HepG2 (cell line): ENCODE results near the gene HAUS2. TPM values are rescaled to one million over a fixed set of nuclear protein-coding genes. Genes with fewer than 3 reads are reported as not detected.

ENCODE experiments used
- ATAC-seq: fragments of 200-7000 bp; cut with Tn5 transposase; 3 replicates; pipeline ENCODE4 v1.9.1; 2020; ENCODE audit warnings: mild to moderate bottlenecking, moderate library complexity
- BruUV-seq: library from RNA; stranded (reverse); fragments of 400-500 nt; replicated peaks from 2 replicates; lab custom pipeline; 2021; lab: Mats Ljungman, UMichigan
- CTCF ChIA-PET: fragments of 300-600 bp; formaldehyde crosslinking; extraction: SDS; loops from one replicate; lab custom pipeline; 2021; ENCODE audit warnings: low total read pairs, inconsistent platforms, low intra/inter-chr PET ratio; lab: Yijun Ruan, JAX
- POLR2A ChIA-PET: fragments of 350-600 bp; sonication (Branson Sonifier 250); formaldehyde crosslinking; loops from one replicate; lab custom pipeline; 2020; ENCODE audit warnings: antibody characterized with exemption, inconsistent platforms; lab: Yijun Ruan, JAX
- DNase-seq: peaks from one replicate; pipeline ENCODE4 v3.0.0-alpha.2; 2015; ENCODE audit warnings: low spot score
- FAIRE-seq: peaks from 3 replicates; lab custom pipeline; 2011; peaks lifted over from hg19 to GRCh38; lab: Jason Lieb, UNC
- H2AFZ ChIP-seq: one replicate; pipeline ENCODE4 v1.6.1; 2011; ENCODE audit warnings: low read length, inconsistent platforms
- H3K27ac ChIP-seq: fragments of 300-600 bp; 3 replicates; pipeline ENCODE4 v1.8.0; 2011; ENCODE audit warnings: mixed run types, mild to moderate bottlenecking, mixed read lengths, low read length, inconsistent platforms; ENCODE audit not compliant: insufficient read depth; ENCODE audit errors: extremely low read length
- H3K27me3 ChIP-seq, 2 experiments: fragments of 200-600 bp in 1 of 2; 2 replicates in 1 of 2; 3 replicates in 1 of 2; pipeline versions ENCODE4 v1.6.0 to v1.8.0; 2011; ENCODE audit warnings: low read length in 2 of 2, mild to moderate bottlenecking in 2 of 2, moderate library complexity in 2 of 2, inconsistent platforms in 1 of 2; ENCODE audit not compliant: insufficient read depth in 2 of 2, control insufficient read depth in 1 of 2
- H3K36me3 ChIP-seq, 2 experiments: fragments of 200-600 bp in 1 of 2; replicated peaks in 1 of 2; 2 replicates in 1 of 2; 3 replicates in 1 of 2; pipeline versions ENCODE4 v1.5.1 to v1.8.0; 2011; ENCODE audit warnings: low read length in 2 of 2, inconsistent platforms in 1 of 2; ENCODE audit not compliant: insufficient read depth in 2 of 2, control insufficient read depth in 1 of 2
- H3K4me1 ChIP-seq: 2 replicates; pipeline ENCODE4 v1.5.1; 2012; ENCODE audit warnings: low read length, inconsistent platforms; ENCODE audit not compliant: insufficient read depth
- H3K4me2 ChIP-seq: 2 replicates; pipeline ENCODE4 v1.6.0; 2011; ENCODE audit warnings: low read depth, low read length, inconsistent platforms
- H3K4me3 ChIP-seq, 3 experiments: fragments of 200-600 bp in 1 of 3; sonication (generic), shearing (Covaris generic) in 1 of 3; replicated peaks in 1 of 3; 2 replicates each; pipeline ENCODE4 v1.5.1; 2011 to 2016; ENCODE audit warnings: low read length in 3 of 3, inconsistent platforms in 2 of 3, low read depth in 2 of 3, mild to moderate bottlenecking in 2 of 3, control low read depth in 1 of 3, mixed read lengths in 1 of 3; ENCODE audit not compliant: insufficient read depth in 1 of 3
- H3K79me2 ChIP-seq: one replicate; pipeline ENCODE4 v1.6.1; 2011; ENCODE audit warnings: low read length, inconsistent platforms; ENCODE audit not compliant: insufficient read depth
- H3K9ac ChIP-seq: 2 replicates; pipeline ENCODE4 v1.6.0; 2011; ENCODE audit warnings: mild to moderate bottlenecking, low read depth, low read length, inconsistent platforms; ENCODE audit not compliant: insufficient read depth
- H3K9me3 ChIP-seq: 2 replicates; pipeline ENCODE4 v1.5.1; 2012; ENCODE audit warnings: mild to moderate bottlenecking, low read length
- H4K20me1 ChIP-seq: 2 replicates; pipeline ENCODE4 v1.6.0; 2011; ENCODE audit warnings: inconsistent platforms, mild to moderate bottlenecking, low read length, moderate library complexity; ENCODE audit not compliant: insufficient read depth
- GATAD2A ChIP-seq: IDR thresholded peaks from 2 replicates; pipeline ENCODE4 v1.6.1; 2016
- HCFC1 ChIP-seq: fragments of 150-350 bp; IDR thresholded peaks from 2 replicates; pipeline ENCODE4 v1.6.1; 2014; ENCODE audit warnings: low read depth, low read length
- SMAD1 ChIP-seq: sonication (generic); formaldehyde crosslinking; IDR thresholded peaks from 2 replicates; pipeline ENCODE4 v1.4.0; 2020; ENCODE audit warnings: missing genetic modification reagents, low read depth, mild to moderate bottlenecking, borderline replicate concordance
- ZFP91 ChIP-seq: sonication (generic); formaldehyde crosslinking; IDR thresholded peaks from 2 replicates; pipeline ENCODE4 v1.9.0; 2022; ENCODE audit warnings: missing genetic modification reagents, mild to moderate bottlenecking, borderline replicate concordance
- ZNF891 ChIP-seq: sonication (generic); formaldehyde crosslinking; IDR thresholded peaks from 2 replicates; pipeline ENCODE4 v1.5.0; 2020; ENCODE audit warnings: mild to moderate bottlenecking, missing genetic modification reagents
- WGBS: methylation state at CpG from one replicate; pipeline ENCODE4 v1.1.6; 2017; ENCODE audit warnings: low lambda C conversion rate; 5-methylcytosine and 5-hydroxymethylcytosine counted together
- in situ Hi-C: cut with HindIII; loops from 2 replicates; pipeline ENCODE4 v1.10.0; 2017; ENCODE audit warnings: low pct_unique_long_range_greater_than_20kb; ENCODE audit not compliant: extremely low pct_ligation_motif_present
- intact Hi-C: fragments of 100-400 bp; cut with micrococcal nuclease; formaldehyde crosslinking; loops from one replicate; pipeline ENCODE4 v1.10.0; 2022; ENCODE audit not compliant: unreplicated experiment
- polyA plus RNA-seq, 8 experiments: library from polyadenylated mRNA; depleted of rRNA in 3 of 8; stranded (reverse) in 7 of 8; unstranded in 1 of 8; fragments of >200 nt; fragmentation: Illumina TruSeq in 4 of 8; extraction: Trizol in 4 of 8; gene quantifications; 2 replicates each; pipeline versions ENCODE4 v1.2.1 to v1.2.3, GENCODE V29; 2011 to 2016; ENCODE audit warnings: low read depth in 4 of 8, missing spikeins in 1 of 8, mixed read lengths in 1 of 8; ENCODE audit not compliant: insufficient read depth in 1 of 8
- total RNA-seq, 5 experiments: library from RNA; depleted of rRNA; stranded (reverse); fragments of >200 nt; fragmentation: Illumina TruSeq; extraction: Trizol; gene quantifications; 2 replicates each; pipeline ENCODE4 v1.2.3, GENCODE V29; 2016; ENCODE audit warnings: low read depth in 1 of 5
- TF ChIP-seq, protein P1 (sequence below): IDR thresholded peaks from 2 replicates; pipeline ENCODE4 v1.6.1; 2012; ENCODE audit warnings: low read depth, low read length, improper control_type of control experiment

The HAUS2 gene
- total and polyA plus RNA-seq, 2 of the 13 experiments (the other 11 are each of a cell fraction or from before 2014, with no cell fraction given): 11.6 to 32.9 TPM

- intact Hi-C loops: loop anchor here (5.0 kb wide), 1 partner anchor 59 kb away; no protein-coding TSS in a partner anchor
- H4K20me1 ChIP-seq: no peaks in the 10 kb centered on the region
- peaks cover 24% of the 10 kb centered on the region for H3K4me1 ChIP-seq
- FAIRE-seq (no peak), DNase-seq (no peak), ATAC-seq (no peak)
- H3K79me2 ChIP-seq: no peaks in the 10 kb centered on the region
- 96% methylated on average over 4 of the region's 4 CpGs for WGBS
- H3K36me3 ChIP-seq: no peaks in the 10 kb centered on the region
- ChIA-PET CTCF (no interaction called here), POLR2A (no interaction called here)
- no peak overlapping the region for H3K9ac ChIP-seq
- no peaks in the 10 kb centered on the region for H3K27me3 ChIP-seq
- H3K4me2 ChIP-seq: no peak overlapping the region
- no peaks in the 10 kb centered on the region for H3K9me3 ChIP-seq
- no peak overlapping the region for H3K4me3 ChIP-seq
- no peak overlapping the region for H2AFZ ChIP-seq
- TF ChIP-seq GATAD2A (CRISPR knock-in tag) (no peak), HCFC1 (no peak), SMAD1 (CRISPR knock-in tag) (no peak), ZFP91 (CRISPR knock-in tag) (no peak), ZNF891 (CRISPR knock-in tag) (no peak)
- TF ChIP-seq, protein P1, sequence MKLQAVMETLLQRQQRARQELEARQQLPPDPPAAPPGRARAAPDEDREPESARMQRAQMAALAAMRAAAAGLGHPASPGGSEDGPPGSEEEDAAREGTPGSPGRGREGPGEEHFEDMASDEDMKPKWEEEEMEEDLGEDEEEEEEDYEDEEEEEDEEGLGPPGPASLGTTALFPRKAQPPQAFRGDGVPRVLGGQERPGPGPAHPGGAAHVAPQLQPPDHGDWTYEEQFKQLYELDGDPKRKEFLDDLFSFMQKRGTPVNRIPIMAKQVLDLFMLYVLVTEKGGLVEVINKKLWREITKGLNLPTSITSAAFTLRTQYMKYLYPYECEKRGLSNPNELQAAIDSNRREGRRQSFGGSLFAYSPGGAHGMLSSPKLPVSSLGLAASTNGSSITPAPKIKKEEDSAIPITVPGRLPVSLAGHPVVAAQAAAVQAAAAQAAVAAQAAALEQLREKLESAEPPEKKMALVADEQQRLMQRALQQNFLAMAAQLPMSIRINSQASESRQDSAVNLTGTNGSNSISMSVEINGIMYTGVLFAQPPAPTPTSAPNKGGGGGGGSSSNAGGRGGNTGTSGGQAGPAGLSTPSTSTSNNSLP: no peak
- TF ChIP-seq, all 625 proteins: peak for 0
- in situ Hi-C loops: no loop called here
- H3K27ac ChIP-seq: no peak overlapping the region
- BruUV-seq: no TSS peak
These were observed 44.5 kb downstream of the HAUS2 start for GRCh38 chr15:42593143-42593542.
